GM18867 (cell line): ENCODE data around the gene MSRB3.
A peak's percentile ranks its signal among the peaks of the same experiment; 100 is the strongest.
"Not testable (repeated sequence)": the region's sequence is repeated elsewhere in the genome, so short reads cannot be mapped to it uniquely, and the experiment has no call there.

Experiments
- ATAC-seq: cut with Tn5 transposase; IDR thresholded peaks from one replicate; pipeline ENCODE4 v1.9.1; 2021; ENCODE audit warnings: mild to moderate bottlenecking, moderate library complexity; ENCODE audit not compliant: unreplicated experiment

Gene MSRB3

DNA sequence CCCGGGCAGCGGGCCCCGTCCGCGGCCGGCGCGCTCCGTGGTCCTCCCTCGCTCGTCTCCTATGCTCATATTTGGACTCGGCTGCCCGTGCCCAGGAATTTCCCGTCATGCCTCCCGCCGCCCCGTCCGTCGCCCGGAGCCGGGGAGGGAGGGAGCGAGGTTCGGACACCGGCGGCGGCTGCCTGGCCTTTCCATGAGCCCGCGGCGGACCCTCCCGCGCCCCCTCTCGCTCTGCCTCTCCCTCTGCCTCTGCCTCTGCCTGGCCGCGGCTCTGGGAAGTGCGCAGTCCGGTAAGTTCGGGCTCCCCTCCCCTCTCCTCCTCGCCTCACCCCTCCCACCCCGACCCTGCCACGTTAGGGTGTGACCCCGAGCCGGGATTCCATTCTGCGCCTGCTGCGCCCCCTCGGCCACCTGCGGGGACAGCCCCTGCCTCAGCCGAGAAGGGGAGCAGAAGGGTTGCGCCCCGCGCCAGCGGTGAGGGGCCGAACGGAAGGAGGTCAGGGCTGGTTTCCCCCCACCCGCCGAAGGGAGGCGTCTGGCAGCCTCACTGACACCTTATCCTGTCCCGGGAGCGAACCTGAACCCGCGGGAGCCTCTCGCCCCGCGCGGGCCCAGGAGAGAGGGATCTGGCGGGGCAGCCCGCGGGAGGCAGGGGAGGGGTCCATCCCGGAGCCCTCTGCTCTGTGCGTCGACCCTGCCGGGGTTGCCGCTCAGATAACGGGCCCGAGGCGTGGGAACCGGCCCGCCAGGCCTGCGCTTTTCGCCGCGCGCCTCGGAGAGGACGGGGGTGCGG is at the start of gene MSRB3:
MSRB3 (plus strand) TSS at position 108 of the 793 bp plus-strand sequence. CDS start 29,897 bp downstream, outside the sequence.
- peak; percentile 82 for ATAC-seq

DNA sequence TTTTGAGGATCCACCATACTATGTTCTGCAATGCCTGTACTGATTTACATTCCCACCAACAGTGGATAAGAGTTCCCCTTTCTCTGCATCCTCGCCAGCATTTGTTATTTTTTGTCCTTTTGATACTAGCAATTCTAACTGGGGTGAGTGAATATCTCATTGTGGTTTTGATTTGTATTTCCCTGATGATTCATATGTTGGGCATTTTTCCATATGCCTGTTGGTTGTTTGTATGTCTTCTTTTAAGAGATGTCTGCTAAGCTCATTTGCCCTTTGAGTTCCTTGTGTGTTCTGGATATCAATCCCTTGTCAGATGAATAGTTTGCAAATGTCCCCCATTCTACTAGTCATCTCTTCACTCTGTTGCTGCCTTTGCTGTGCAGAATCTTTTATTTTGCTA is 49.0 kb upstream of the MSRB3 start:
- no peak for ATAC-seq

DNA sequence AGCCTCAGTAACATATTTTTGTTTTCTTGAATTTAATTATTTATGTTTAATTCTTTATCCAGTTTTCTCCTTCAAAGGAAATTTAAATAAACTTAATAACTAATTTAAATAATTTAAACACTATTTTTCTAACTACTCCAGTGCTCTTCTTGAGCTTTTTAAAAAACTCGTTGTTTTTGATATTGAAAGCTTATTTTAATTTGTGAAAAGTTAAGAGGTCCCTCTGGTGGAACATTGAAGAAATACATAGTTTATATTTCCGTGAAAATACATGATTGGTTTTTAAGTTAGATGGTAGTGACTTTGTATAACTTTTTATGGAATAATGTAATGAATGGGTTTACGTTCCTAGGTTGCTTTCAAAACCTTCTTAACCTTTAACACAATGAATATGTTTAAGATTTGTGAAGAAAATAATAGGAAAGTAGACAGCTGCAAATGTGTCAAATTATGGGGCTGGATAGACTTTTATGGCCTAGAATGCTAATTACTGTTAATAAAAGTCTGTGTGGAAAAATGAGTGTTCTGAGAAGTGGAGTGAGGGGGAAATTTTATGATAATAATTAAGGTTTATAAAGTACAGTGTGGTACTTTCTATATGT is 45.9 kb upstream of the MSRB3 start:
- ATAC-seq: no peak

DNA sequence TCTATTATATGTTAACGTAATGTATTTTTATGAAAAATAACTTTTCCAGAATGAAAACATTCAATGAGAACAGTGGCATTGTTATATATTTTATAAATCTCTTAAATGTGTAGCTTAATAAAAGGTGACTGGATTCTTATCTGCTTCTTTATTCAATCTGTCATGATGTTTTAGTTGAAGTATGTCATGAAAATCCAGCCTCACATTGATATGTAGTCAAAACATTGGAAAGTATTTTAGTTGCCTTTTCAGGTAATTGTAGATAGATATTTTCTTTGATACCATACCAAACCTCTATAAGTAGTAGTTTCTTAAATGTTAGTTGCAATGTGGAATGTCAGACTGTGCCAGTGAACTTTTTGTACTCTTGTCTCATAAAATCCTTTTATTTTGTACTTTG is 41.3 kb upstream of the MSRB3 start:
- no peak for ATAC-seq

DNA sequence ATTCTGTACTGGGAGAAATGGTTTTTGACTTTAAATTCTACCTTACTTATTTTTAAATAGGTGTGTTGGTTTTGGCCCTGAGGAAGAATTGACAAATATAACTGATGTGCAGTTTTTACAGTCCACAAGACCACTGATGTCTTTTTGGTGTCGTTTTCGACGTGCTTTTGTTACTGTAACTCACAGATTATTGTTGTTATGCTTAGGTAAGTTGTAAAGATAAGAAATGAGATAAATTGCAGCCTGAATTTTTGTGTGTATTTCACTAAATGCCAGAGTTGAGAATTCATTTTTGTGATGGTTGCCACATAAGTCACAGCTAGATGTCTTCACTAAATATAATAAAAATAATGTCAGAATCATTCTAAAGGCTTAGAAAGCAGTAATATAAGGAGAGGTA is 39.9 kb upstream of the MSRB3 start:
- ATAC-seq: no peak

DNA sequence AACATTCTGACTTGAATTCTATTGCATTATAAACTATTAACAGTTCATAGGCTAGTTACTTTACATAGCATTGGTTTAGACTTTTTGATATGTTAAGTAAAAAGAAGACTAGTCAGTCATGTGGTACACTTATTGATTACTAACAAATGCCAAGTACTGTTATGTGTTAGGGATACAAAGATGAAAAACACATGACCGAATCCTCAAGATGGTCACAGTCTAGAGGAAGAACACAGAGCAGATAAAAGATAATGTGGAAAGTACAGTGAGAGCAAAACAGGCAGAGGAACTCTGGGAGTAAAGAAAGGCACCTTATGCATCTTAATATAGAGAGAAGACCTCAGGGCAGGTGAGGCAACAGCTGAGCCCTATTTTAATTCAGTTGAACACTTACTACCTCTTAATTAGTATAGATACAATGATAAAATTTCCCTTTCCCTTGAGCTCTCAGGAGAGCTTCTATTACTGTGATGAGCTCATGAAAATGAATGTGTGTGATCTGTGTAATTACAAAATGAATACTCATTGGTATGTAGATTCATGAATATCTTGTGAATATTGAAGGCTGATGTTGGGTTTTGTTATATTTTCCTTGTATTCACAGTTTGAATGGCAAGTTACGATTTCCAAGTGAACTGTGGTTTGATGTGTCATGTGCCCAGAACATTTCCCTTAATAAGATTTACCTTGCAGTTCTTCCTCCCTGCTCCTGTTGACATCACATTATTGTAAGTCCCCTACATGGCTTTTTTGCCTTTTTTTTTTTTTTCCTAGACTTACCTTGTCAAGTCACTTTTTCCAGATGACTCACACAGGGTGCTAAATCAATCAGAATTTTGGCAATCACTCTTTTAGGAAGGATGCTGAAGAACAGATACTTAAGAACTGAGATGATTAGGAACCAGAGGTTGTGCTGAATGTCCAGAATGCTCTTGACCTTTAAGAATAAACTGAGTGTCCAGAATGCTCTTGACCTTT is 29.5 kb upstream of the MSRB3 start:
- no peak for ATAC-seq

DNA sequence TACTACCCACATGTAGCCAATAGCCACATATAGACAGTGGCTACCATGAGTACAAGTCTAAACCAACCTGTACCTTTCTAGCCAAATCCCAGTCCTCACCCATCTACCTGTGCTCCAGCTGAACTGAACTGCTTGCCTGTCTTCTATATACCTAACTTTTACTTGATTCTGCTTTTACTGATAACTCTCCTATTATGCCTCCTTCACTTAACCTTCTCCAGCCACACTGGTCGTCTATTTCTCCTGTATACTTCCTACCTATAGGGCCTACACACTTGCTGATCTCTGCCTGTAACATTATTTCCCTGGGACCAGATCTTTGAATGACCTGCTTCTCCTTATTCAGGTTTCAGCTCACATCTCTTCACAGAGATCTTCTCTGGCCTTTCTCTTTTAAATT is 26.0 kb upstream of the MSRB3 start:
- no peak for ATAC-seq

DNA sequence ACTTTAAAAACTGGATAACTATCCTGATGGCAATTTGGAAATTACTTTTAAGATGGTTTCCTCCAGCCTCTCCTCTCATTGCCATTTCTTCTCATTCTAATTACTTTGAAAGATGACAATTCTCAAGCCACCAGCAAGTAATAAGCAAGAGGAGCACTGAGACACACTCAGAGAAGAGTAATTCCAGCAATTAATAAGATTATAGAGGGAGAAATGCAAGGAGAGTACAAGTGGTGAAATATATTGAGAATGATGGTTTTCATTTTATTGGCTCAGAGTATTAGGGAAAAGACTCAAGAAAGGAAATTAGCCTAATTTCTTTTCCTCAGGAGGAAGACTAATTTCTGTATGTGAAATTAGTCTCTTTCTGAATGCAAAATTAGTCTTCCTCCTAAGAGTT is 20.5 kb upstream of the MSRB3 start:
- no peak for ATAC-seq

DNA sequence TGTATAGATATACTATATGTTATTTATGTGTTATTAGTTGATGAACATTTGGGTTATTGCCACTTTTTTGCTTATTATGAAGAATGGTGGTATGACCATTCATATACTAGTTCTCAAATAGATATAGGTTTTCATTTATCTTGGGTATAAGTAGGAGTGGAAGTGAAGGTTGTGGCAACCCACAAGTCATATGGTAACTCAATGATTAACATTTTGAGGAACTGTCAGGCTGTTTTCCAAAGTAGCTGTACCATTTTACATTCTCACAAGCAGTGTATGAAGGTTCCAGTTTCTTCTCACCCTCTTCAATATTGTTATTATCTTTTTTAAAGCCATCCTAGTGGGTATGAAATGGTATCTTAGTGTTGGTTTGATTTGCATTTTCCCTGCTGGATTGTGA is 19.0 kb upstream of the MSRB3 start:
- ATAC-seq: no peak

DNA sequence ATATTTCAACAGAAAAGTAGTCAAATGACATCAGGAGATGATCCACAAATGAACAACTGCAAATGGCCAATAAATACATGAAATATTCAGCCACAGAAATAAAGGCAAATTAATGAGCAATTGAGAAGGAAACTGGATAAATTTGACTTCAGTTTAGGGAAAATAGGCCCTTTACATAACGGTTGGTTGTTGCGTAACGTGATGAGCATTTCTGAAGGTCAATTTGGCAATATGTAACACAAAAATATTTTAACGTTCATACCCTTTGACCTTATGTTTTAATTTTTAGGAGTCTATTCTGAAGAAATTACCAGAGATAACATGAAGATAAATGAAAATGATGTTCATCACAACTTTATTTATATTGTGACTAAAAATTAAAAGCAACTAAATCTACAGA is 14.7 kb upstream of the MSRB3 start:
- ATAC-seq: no peak

DNA sequence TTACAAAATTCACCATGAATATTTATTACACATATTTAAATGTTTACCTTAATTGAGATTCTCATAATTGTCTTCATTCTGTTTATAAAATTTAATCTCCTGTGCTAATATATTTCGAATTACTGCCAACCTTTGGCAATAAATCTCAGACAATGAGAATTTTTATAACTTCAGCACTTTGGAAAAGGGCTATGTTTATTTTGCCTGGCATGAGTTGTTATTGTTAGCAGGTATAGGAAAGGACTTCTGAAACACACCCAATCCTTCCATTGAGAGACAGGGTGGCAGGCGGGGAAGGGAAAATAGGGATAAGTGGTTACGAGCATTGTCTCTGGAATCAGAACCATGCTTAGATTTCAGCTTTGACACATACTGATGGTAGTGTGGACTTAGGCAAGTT is 12.1 kb upstream of the MSRB3 start:
- no peak for ATAC-seq

DNA sequence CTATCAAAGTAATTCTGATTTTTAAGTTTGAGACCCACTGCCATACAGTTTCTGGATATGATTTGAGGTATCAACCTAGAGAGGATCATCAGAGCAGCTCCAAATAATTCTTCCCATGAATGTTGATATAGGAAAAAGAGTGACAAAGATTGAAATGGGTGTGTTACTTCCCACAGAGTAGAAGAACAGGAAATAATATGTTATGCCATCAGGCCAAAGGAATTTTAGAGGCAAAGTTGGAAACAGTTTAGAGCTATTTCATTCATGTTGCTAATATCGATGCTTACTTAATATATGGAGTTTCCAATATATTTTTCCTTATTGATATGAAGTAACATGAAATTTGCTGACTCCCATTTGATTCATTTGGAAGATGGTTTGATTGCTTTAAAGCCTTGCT is 8.9 kb upstream of the MSRB3 start:
- no peak for ATAC-seq

DNA sequence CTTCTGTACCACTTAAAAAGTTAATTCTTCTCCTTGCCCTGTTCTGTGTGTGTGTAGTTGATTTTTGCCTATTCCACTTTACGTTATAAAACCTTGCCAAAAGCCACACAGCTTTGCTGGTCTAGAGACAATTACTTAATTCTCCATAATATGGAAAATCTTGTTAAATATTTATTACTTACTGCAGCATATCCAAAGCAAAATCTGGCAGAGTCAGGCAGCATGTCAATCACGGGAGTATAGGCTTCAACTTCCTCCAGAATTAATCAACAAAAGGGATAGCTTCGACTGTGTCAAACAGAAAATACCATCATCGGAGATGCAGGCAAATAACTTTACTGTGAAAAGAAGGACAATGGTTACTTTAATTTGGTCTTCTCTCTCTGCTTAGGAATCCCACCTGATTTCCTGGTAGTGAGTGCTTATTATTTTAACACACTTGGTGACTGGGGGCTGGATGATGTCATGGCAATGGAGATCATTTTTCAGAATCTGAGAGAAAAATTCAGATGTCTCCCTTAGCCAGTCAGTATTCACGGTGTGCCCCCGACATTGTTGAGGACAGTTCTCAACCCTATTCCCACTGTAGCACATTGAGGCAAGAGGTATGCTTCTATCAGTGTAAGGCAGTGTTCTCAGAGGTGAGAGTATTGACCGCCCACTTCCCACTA is 3.7 kb upstream of the MSRB3 start:
- ATAC-seq: no peak

DNA sequence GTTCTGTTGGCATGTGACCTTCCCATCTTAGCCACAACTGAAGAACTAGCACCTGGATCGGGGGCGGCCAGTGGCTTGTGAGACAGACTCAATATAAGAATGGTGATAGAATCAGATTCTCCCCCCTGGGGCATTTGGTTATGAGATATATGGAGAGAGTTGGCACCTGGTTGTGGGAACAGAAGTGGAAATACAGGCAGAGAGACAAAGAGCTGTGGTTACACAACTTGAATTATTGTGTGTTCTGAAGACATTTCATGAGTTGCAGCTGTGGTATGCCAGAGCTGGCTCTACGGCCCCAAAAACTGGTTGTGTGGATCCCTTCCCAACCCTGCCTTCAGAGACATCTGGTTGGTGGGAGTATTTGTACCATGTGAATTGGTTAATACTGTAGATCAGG is 2.9 kb upstream of the MSRB3 start:
- no peak for ATAC-seq

DNA sequence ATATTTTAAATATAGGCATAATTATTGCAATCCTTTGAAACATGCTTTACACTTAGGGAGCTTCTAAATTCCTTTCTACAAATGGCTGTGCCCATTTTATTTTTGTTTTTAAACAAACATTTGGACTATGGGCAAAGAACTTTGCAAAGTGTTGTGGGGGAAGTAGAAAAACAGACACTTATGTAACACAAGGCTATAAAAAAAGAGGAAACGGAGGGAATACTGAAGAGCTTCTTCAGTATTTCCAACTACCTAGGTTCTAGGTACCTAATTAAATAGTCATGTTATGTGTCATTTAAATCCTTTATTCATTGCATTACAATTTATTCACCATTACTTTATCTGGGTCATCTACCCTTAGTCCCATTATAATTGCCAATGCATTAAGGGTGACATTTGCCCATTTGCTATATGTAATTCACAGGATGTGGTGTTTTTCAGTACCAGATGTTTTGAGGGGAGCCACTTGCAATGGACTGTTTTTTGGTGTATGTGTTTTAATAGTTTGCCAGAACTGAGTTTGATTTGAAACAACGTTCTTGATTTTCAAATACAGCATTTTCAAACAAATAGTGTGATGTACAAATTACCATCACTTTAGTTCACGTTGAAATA is 1.5 kb upstream of the MSRB3 start:
- ATAC-seq: no peak

DNA sequence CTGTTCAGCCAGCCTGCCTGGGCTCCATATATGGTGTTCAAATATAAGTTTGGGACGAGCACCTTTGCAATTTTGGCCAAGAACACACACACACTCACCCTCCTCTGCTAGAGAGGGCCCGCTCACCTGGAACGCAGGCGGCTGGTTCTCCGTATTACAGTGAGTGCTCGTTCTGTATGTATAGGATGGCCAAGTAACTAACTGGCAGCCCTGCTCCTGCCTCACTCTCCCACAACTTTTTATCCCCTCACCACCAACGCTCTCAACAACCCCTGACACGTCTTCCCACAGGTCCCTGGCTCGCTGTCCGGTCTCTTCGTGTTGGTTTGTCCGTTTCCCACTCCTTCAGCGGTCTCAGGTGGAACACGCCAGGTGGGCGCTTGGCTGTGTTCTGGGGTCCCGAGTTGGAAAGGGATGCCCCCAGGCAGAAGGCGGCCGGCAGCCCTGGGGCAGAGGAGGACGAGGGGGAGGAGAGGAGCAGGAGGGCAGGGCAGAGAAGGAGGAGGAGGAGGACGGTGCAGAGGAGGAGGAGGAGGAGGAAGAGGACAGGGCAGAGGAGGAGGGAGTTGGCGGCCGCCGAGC is 398 bp upstream of the MSRB3 start:
- ATAC-seq: no peak

DNA sequence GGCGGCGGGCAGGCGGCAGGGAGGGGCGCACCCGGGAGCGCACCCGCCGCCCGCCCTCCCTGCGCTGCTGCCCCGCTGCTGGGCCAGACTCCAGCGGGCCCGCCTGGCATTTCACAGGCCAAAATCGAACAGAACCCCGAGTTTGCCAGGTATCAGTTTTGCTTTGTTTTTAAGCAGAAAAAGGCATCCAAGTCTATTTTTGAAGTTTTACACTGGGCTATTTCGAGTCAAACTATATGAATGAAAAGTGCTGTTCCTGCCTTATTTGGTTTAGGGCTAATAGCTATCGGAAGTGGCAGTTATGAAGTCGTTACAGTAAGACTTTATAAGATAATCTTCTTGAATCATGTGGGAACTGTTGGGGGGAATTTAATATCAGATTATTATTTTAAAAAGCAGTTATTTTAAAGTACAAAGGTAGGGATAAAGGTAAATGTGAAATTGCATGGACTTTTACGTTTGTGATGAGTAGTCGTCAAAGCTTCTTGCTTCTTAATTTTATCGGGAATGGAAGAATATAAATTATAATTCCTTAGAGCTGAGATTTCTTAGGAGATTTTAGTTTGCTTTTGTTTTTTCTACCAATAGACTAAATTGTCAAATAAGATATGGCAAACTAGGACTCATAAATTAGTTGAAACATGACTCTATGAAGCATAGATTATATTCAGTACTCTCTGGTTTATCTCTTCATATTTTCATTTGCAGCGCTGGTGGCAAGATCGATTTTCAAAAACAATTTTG is 1.1 kb downstream of the MSRB3 start:
- ATAC-seq: no peak

DNA sequence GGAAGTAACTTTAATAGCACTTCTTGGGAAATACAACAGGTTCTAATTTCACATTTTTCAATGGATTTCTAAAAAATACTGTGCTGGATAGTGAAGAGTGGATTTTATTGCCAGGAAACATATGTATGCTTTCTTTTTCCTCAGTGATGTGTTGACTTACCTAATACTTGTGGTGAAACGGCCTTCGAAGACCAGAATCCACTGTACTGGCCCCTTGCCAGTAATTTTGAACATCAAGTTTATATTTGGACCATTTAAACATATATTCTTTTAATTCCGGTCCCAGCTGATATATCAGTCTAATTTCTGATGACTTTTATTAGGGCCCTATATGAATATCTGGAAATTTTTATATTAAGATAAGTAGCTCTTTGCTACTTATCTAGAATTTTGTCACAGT is 1.8 kb downstream of the MSRB3 start:
- ATAC-seq: no peak

DNA sequence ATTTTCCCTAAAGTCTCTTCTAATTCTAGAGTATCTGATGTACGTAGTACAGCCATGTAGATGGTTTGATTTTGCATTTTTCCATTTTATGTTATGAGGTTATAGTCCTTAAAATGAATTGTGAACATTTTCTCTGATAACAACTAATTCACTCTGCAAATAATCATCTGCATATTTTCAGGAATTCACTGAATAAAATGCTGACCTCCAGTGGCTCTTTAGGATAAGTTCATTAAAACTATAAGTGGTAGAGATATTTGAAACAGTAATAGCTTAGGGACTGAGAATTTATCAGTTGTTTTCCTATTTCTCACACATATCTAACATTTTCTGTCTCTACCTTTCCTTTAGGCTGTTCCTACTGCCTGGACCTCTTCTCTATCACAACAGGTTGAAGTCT is 4.4 kb downstream of the MSRB3 start:
- no peak for ATAC-seq

DNA sequence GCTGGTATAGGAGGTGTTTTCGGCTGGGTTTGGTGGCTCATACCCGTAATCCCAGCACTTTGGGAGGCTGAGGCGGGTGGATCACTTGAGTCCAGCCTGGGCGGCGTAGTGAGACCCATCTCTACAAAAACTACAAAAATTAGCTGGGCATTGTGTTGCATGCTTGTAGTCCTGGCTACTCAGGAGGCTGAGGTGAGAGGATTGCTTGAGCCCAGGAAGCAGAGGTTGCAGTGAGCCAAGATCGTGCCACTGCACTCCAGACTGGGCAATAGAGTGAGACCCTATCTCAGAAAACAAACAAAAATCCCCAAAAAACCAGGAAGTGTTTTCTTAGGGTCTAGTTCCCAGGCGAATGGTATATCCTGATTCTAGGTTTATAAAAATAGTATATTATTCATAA is 7.0 kb downstream of the MSRB3 start:
- not testable (repeated sequence) for ATAC-seq
